GM12874 (cell line): Measurements from ENCODE around the gene FRAS1.

Experiments used
- CTCF ChIP-seq: IDR thresholded peaks from 2 replicates; pipeline ENCODE4 v1.5.1; 2011; ENCODE audit warnings: low read depth, mild to moderate bottlenecking, control low read depth, low read length, moderate library complexity; ENCODE audit not compliant: insufficient read depth

The FRAS1 gene

GRCh38 chr4:78286281-78286680, 229.2 kb downstream of the FRAS1 start:
- no peak for TF ChIP-seq CTCF

DNA sequence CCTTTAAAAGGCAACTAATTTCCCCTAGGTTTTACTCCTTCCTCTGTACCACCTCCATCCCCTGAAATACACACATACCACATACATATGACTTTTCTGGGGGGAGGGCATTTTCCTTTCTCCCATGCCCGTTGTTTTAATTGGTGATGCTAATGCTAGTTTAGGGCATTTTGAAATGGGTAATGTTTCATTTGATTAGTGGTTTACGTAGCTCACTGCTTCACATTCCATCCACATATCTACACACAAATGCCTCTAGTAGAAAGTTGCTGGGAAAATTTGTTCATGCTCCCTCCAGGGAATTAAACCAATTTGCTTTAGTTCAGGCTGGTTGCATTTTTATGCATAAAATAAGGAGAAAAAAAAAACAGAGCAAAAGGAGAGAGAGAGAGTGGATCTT, 231.2 kb downstream of the FRAS1 start:
- no peak for TF ChIP-seq CTCF

GRCh38 chr4:78291277-78291676, 234.2 kb downstream of the FRAS1 start:
- no peak for TF ChIP-seq CTCF

DNA sequence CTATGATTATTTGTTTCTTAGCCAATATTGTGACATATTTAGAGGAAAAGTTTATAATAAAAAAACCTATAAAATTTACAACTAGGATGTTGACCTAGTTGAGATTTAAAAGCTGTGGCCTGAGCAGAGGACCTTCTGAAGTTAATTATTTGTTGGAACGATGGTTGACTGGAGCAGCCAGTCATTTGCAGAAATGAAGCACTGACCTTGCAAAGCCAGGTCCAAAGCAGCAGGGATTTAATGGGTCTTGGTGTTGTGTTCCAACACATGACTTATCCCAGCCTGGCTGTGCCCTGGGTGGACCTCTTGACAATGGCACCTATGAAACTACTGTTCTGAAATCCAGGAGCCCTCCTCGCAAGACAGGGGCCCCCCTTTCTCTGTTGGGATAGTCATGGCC, 235.2 kb downstream of the FRAS1 start:
- no peak for TF ChIP-seq CTCF

- TF ChIP-seq CTCF = no peak
Observed at GRCh38 chr4:78292856-78293255, 235.7 kb downstream of the FRAS1 start.

DNA sequence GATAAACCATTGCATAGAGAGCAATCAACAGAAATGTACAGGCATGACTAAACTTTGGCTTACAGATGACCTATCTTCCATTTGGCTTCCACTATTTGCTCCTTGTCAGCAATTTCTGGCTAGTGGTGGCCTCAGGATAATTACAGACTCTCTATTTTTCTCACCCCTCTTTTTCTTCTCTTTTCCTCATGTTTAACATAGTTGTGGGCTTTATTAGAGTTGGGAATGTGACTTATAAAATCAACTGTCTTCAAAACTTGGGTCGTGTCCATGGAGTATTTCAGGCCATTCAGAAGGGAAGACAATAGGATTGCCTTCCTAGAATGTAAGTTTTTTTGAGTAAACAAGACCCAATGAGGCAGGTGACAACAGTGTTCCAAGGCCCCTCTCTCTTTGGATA, 236.2 kb downstream of the FRAS1 start:
- TF ChIP-seq CTCF = no peak

- no peak for TF ChIP-seq CTCF
Observed at GRCh38 chr4:78293821-78294301, 236.7 kb downstream of the FRAS1 start.

DNA sequence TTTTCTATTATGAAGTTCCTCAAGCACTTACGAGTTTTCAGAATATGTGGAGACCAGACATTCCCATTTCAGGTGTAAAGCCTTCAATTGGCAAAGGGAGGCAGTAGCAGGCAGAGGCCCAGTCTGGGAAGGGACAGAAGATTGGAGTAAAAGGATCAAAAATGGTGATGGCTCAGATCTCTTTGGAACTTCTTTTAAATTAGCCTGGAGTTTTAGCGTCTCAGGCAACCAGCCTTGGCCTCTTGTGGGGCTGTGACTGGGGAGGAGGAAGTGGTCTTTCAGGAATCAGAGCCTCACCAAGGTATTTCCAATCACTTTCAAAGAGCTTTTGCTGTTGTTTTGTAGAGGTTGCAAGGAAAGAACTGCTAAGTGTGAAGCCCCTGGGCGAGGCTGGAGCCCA, 239.1 kb downstream of the FRAS1 start:
- no peak for TF ChIP-seq CTCF
